IMR-90 (cell line): ENCODE measurements around the gene HDAC7. TPM values are rescaled to one million over a fixed set of nuclear protein-coding genes. Genes with fewer than 3 reads are reported as not detected.
A peak's percentile ranks its signal among the peaks of the same experiment; 100 is the strongest.

Experiments used
- ATAC-seq: fragments of 200-7000 bp; cut with Tn5 transposase; 2 replicates; pipeline ENCODE4 v1.9.1; 2020; ENCODE audit warnings: low read depth, mild to moderate bottlenecking, moderate library complexity
- BruUV-seq: library from RNA; stranded (reverse); fragments of 400-500 nt; replicated peaks from 2 replicates; lab custom pipeline; 2021; lab: Mats Ljungman, UMichigan
- CTCF ChIA-PET: fragments of 300-600 bp; formaldehyde crosslinking; extraction: SDS; loops from one replicate; lab custom pipeline; 2021; ENCODE audit warnings: antibody characterized with exemption; lab: Yijun Ruan, JAX
- POLR2A ChIA-PET: fragments of 300-600 bp; sonication (Branson Sonifier 250); formaldehyde crosslinking; loops from one replicate; lab custom pipeline; 2022; ENCODE audit warnings: antibody characterized with exemption; ENCODE audit not compliant: unreplicated experiment; lab: Charles Lee
- DNase-seq: peaks from one replicate; pipeline ENCODE4 v3.0.0; 2013
- H2AFZ ChIP-seq: replicated peaks from 2 replicates; pipeline ENCODE3; 2013; ENCODE audit warnings: low read length, mild to moderate bottlenecking; ENCODE audit not compliant: poor library complexity
- H2AK5ac ChIP-seq: 2 replicates; pipeline ENCODE4 v1.6.1; 2013; ENCODE audit warnings: low read depth, low read length, inconsistent platforms
- H2AK9ac ChIP-seq: replicated peaks from 2 replicates; pipeline ENCODE3; 2013; ENCODE audit warnings: mild to moderate bottlenecking, low read depth, low read length, moderate library complexity; ENCODE audit not compliant: poor library complexity
- H2BK120ac ChIP-seq: 2 replicates; pipeline ENCODE4 v1.6.1; 2013; ENCODE audit warnings: low read depth, low read length, inconsistent platforms
- H2BK15ac ChIP-seq: 3 replicates; pipeline ENCODE4 v1.6.1; 2013; ENCODE audit warnings: low read depth, low read length, inconsistent platforms
- H2BK20ac ChIP-seq: 2 replicates; pipeline ENCODE4 v1.6.1; 2013; ENCODE audit warnings: low read depth, mild to moderate bottlenecking, inconsistent platforms, low read length, moderate library complexity
- H2BK5ac ChIP-seq: 2 replicates; pipeline ENCODE4 v1.6.1; 2013; ENCODE audit warnings: mild to moderate bottlenecking, low read depth, low read length, inconsistent platforms; ENCODE audit not compliant: poor library complexity, severe bottlenecking
- H3K14ac ChIP-seq: replicated peaks from 2 replicates; pipeline ENCODE4 v1.6.1; 2013; ENCODE audit warnings: low read depth, low read length, inconsistent platforms
- H3K18ac ChIP-seq: 2 replicates; pipeline ENCODE4 v1.6.1; 2013; ENCODE audit warnings: low read depth, low read length, control low read depth
- H3K23ac ChIP-seq: 2 replicates; pipeline ENCODE4 v1.6.1; 2013; ENCODE audit warnings: low read depth, low read length, inconsistent platforms
- H3K27ac ChIP-seq: 2 replicates; pipeline ENCODE4 v1.5.1; 2013; ENCODE audit warnings: mild to moderate bottlenecking, control low read depth, low read length; ENCODE audit not compliant: insufficient read depth
- H3K27me3 ChIP-seq: 2 replicates; pipeline ENCODE4 v1.6.1; 2013; ENCODE audit warnings: low read length; ENCODE audit not compliant: control insufficient read depth, insufficient read depth
- H3K36me3 ChIP-seq: 2 replicates; pipeline ENCODE4 v1.6.1; 2013; ENCODE audit warnings: low read length, mixed read lengths; ENCODE audit not compliant: control insufficient read depth, insufficient read depth
- H3K4ac ChIP-seq: 2 replicates; pipeline ENCODE4 v1.6.1; 2013; ENCODE audit warnings: low read depth, low read length, inconsistent platforms
- H3K4me1 ChIP-seq: 2 replicates; pipeline ENCODE4 v1.6.1; 2013; ENCODE audit warnings: low read length, mixed read lengths; ENCODE audit not compliant: control insufficient read depth, insufficient read depth
- H3K4me2 ChIP-seq: 2 replicates; pipeline ENCODE4 v1.6.1; 2013; ENCODE audit warnings: low read depth, mild to moderate bottlenecking, control low read depth, low read length, moderate library complexity
- H3K4me3 ChIP-seq: 2 replicates; pipeline ENCODE4 v1.5.1; 2013; ENCODE audit warnings: low read depth, mild to moderate bottlenecking, control low read depth, low read length, moderate library complexity; ENCODE audit not compliant: insufficient read depth
- H3K56ac ChIP-seq: 2 replicates; pipeline ENCODE4 v1.6.1; 2013; ENCODE audit warnings: low read length, inconsistent platforms; ENCODE audit not compliant: insufficient read depth; ENCODE audit errors: extremely low read depth
- H3K79me1 ChIP-seq, 2 experiments: 2 replicates each; pipeline ENCODE4 v1.6.1; 2013; ENCODE audit warnings: low read length in 2 of 2, inconsistent platforms in 1 of 2, low read depth in 1 of 2
- H3K9ac ChIP-seq: 2 replicates; pipeline ENCODE4 v1.6.1; 2013; ENCODE audit warnings: low read depth, low read length, control low read depth
- H3K9me1 ChIP-seq: 2 replicates; pipeline ENCODE4 v1.6.1; 2013; ENCODE audit warnings: low read length, inconsistent platforms; ENCODE audit not compliant: insufficient read depth
- H3K9me3 ChIP-seq: 2 replicates; pipeline ENCODE4 v1.6.1; 2013; ENCODE audit warnings: low read length; ENCODE audit not compliant: control insufficient read depth, insufficient read depth
- H4K20me1 ChIP-seq: 2 replicates; pipeline ENCODE4 v1.6.1; 2013; ENCODE audit warnings: low read length, inconsistent platforms; ENCODE audit not compliant: insufficient read depth
- H4K5ac ChIP-seq: 2 replicates; pipeline ENCODE4 v1.6.1; 2013; ENCODE audit warnings: mild to moderate bottlenecking, low read depth, low read length, control low read depth
- H4K8ac ChIP-seq, 2 experiments: 2 replicates each; pipeline ENCODE4 v1.6.1; 2013; ENCODE audit warnings: low read depth in 2 of 2, low read length in 2 of 2, control low read depth in 1 of 2, inconsistent platforms in 1 of 2
- H4K91ac ChIP-seq: 2 replicates; pipeline ENCODE4 v1.6.1; 2013; ENCODE audit warnings: low read depth, low read length, inconsistent platforms; ENCODE audit not compliant: insufficient read depth
- BHLHE40 ChIP-seq: fragments of 150-350 bp; IDR thresholded peaks from 2 replicates; pipeline ENCODE4 v1.6.1; 2016; ENCODE audit warnings: mild to moderate bottlenecking, low read depth, low read length
- CEBPB ChIP-seq: IDR thresholded peaks from 2 replicates; pipeline ENCODE4 v1.6.1; 2012; ENCODE audit warnings: low read depth, low read length, improper control_type of control experiment
- CHD1 ChIP-seq: IDR thresholded peaks from 2 replicates; pipeline ENCODE4 v1.6.1; 2012; ENCODE audit warnings: low read depth, low read length, improper control_type of control experiment
- FOS ChIP-seq: fragments of 150-350 bp; IDR thresholded peaks from 2 replicates; pipeline ENCODE4 v1.6.1; 2016; ENCODE audit warnings: low read depth, low read length
- MAZ ChIP-seq: IDR thresholded peaks from 2 replicates; pipeline ENCODE4 v1.6.1; 2012; ENCODE audit warnings: low read depth, mild to moderate bottlenecking, low read length, improper control_type of control experiment, moderate library complexity, borderline replicate concordance
- NFE2L2 ChIP-seq: fragments of 150-350 bp; IDR thresholded peaks from 2 replicates; pipeline ENCODE4 v1.6.1; 2016; ENCODE audit warnings: low read depth, mild to moderate bottlenecking, low read length
- RFX5 ChIP-seq: IDR thresholded peaks from 2 replicates; pipeline ENCODE4 v1.8.0; 2012; ENCODE audit warnings: low read depth, mild to moderate bottlenecking, low read length, moderate library complexity
- SMC3 ChIP-seq: fragments of 150-350 bp; IDR thresholded peaks from 2 replicates; pipeline ENCODE4 v1.6.1; 2016; ENCODE audit warnings: low read depth, mild to moderate bottlenecking, antibody characterized with exemption, low read length, moderate library complexity
- WGBS, 2 experiments: methylation state at CpG; one replicate each; pipeline versions ENCODE4 v1.1.5 to v1.1.7; 2013; ENCODE audit warnings: missing lambda C conversion rate in 2 of 2; ENCODE audit not compliant: insufficient read length in 1 of 2; ENCODE audit errors: extremely low coverage in 2 of 2; 5-methylcytosine and 5-hydroxymethylcytosine counted together
- dilution Hi-C: fragments of 300-500 bp; cut with HindIII; formaldehyde crosslinking; loops from one replicate; pipeline ENCODE4 v1.14.3; 2018; ENCODE audit warnings: low sequenced_read_pairs; ENCODE audit not compliant: unreplicated experiment
- in situ Hi-C: fragments of 300-500 bp; cut with MboI; formaldehyde crosslinking; loops from 3 replicates; pipeline ENCODE4 v1.14.3; 2019; ENCODE audit warnings: low sequenced_read_pairs, inconsistent platforms, mixed read lengths
- intact Hi-C: fragments of 100-400 bp; cut with micrococcal nuclease; formaldehyde crosslinking; loops from 2 replicates; pipeline ENCODE4 v1.10.0; 2022
- polyA plus RNA-seq, 3 experiments: library from polyadenylated mRNA; depleted of rRNA; stranded (reverse); fragments of >200 nt; gene quantifications; 2 replicates each; pipeline ENCODE4 v1.2.3, GENCODE V29; 2012; ENCODE audit warnings: low replicate concordance in 1 of 3
- total RNA-seq: library from RNA; depleted of rRNA; stranded (reverse); fragments of >200 nt; gene quantifications from 2 replicates; pipeline ENCODE4 v1.2.3, GENCODE V29; 2012
- TF ChIP-seq, protein P1 (sequence below): fragments of 150-350 bp; IDR thresholded peaks from 2 replicates; pipeline ENCODE4 v1.6.1; 2017; ENCODE audit warnings: mild to moderate bottlenecking, antibody characterized with exemption, low read length, low read depth
- TF ChIP-seq, protein P2 (sequence below): fragments of 150-350 bp; IDR thresholded peaks from 2 replicates; pipeline ENCODE4 v1.6.1; 2016; ENCODE audit warnings: low read depth, mild to moderate bottlenecking, low read length, moderate library complexity, borderline replicate concordance

HDAC7 gene
- total and polyA plus RNA-seq, 2 of the 4 experiments (the other 2 are of a cell fraction): 10.4 to 64.7 TPM

DNA sequence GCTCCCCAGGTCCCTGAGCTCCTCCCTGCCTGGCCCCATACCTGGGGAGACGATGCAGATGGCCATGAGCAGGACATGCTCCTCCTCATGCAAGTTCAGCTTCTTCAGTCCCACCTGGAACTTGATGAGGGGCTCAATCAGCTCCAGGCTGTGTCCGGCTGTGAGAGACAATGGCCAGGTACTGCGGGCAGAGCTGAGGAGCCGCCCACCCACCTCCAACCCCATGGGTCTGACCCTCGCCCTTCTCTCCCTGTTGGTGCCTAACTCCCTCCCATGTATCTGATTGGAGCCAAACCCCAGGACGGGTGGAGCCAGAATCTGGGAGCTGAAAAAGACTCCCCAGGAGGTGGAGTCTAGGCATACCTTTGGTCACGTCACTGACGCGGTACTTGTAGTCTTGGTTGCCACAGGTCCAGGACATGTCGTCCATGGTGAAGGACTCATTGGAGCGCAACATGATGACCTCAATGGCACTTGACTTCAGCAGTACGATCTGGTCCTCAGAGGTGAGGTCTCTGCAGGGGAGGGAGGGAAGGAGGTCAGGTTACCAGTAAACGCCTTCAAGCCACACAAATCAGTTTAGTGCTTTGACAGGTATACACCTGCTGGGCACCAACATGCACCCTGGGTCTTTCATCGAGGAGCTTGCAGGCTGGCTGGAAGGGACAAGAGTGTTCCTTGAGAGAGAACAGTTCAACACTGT, 26.7 kb upstream of the HDAC7 start:
- H2BK120ac ChIP-seq: no peak overlapping the region
- BruUV-seq: no TSS peak
- no peaks in the 10 kb centered on the region; the same call in 1 of the 2 replicates for H4K20me1 ChIP-seq
- no peak overlapping the region; the same call in 1 of the 2 replicates for H4K91ac ChIP-seq
- 90% methylated on average over 9 of the region's 14 CpGs; no CpG with 5 or more reads in 1 of the 2 experiments for WGBS, 2 experiments
- no peak overlapping the region for H2AFZ ChIP-seq
- no peak overlapping the region for H2BK5ac ChIP-seq
- H3K4me1 ChIP-seq: peaks cover 13% of the 10 kb centered on the region
- H4K5ac ChIP-seq: no peak overlapping the region
- H3K18ac ChIP-seq: no peak overlapping the region
- no peak overlapping the region for H3K4me2 ChIP-seq
- ATAC-seq (no peak), DNase-seq (no peak)
- no peak overlapping the region for H3K14ac ChIP-seq
- H2BK15ac ChIP-seq: no peak overlapping the region
- H3K27ac ChIP-seq: no peak overlapping the region
- intact Hi-C loops: no loop called here
- no peak for TF ChIP-seq SMC3
- no peak for TF ChIP-seq MAZ
- TF ChIP-seq, protein P1, sequence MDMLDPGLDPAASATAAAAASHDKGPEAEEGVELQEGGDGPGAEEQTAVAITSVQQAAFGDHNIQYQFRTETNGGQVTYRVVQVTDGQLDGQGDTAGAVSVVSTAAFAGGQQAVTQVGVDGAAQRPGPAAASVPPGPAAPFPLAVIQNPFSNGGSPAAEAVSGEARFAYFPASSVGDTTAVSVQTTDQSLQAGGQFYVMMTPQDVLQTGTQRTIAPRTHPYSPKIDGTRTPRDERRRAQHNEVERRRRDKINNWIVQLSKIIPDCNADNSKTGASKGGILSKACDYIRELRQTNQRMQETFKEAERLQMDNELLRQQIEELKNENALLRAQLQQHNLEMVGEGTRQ: no peak
- no peak for TF ChIP-seq CEBPB
- TF ChIP-seq FOS: no peak
- TF ChIP-seq RFX5: no peak
- TF ChIP-seq, protein P2, sequence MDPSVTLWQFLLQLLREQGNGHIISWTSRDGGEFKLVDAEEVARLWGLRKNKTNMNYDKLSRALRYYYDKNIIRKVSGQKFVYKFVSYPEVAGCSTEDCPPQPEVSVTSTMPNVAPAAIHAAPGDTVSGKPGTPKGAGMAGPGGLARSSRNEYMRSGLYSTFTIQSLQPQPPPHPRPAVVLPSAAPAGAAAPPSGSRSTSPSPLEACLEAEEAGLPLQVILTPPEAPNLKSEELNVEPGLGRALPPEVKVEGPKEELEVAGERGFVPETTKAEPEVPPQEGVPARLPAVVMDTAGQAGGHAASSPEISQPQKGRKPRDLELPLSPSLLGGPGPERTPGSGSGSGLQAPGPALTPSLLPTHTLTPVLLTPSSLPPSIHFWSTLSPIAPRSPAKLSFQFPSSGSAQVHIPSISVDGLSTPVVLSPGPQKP: no peak
- no peak for TF ChIP-seq CHD1
- no peak for TF ChIP-seq NFE2L2
- no peak for TF ChIP-seq BHLHE40
- peaks cover 16% of the 10 kb centered on the region for H3K9me1 ChIP-seq
- no peak overlapping the region for H3K23ac ChIP-seq
- peaks cover 0 to 10% of the 10 kb centered on the region in 2 experiments; a peak in 1 of 4 replicates for H3K79me1 ChIP-seq
- ChIA-PET POLR2A (no interaction called here), CTCF (no interaction called here)
- H3K4me3 ChIP-seq: no peak overlapping the region
- dilution Hi-C loops: loop anchor here (10.0 kb wide), 1 partner anchor 62 kb away; no protein-coding TSS in a partner anchor
- H3K27me3 ChIP-seq: no peaks in the 10 kb centered on the region
- H3K9me3 ChIP-seq: no peaks in the 10 kb centered on the region
- no peak overlapping the region for H3K4ac ChIP-seq
- H3K9ac ChIP-seq: no peak overlapping the region
- in situ Hi-C loops: no loop called here
- H3K56ac ChIP-seq: no peak overlapping the region
- peak overlapping the region; percentile 19 for H2AK9ac ChIP-seq
- H4K8ac ChIP-seq: no peak overlapping the region
- 0 out of 2 replicates have a peak, but pooled peaks cover 4% of the 10 kb centered on the region for H3K36me3 ChIP-seq
- H2AK5ac ChIP-seq: no peak overlapping the region
- no peak overlapping the region for H2BK20ac ChIP-seq
